Neural cell (in vitro differentiated cells): ENCODE results near the gene LMNB1.

Experiments
- CTCF ChIP-seq: fragments of 450-650 bp; IDR thresholded peaks from 2 replicates; pipeline ENCODE4 v1.5.1; 2014; ENCODE audit warnings: antibody characterized with exemption, mild to moderate bottlenecking, moderate library complexity; ENCODE audit not compliant: poor library complexity, severe bottlenecking
- EP300 ChIP-seq: fragments of 450-650 bp; conservative IDR thresholded peaks from 2 replicates; pipeline ENCODE4 v1.6.1; 2014; ENCODE audit warnings: antibody characterized with exemption, mild to moderate bottlenecking, moderate library complexity; ENCODE audit not compliant: poor library complexity, severe bottlenecking
- EZH2 ChIP-seq: fragments of 200-600, 300-800 bp; shearing (Covaris generic), sonication (generic); IDR thresholded peaks from 2 replicates; pipeline ENCODE4 v1.6.1; 2014; ENCODE audit warnings: antibody characterized with exemption, low read length, borderline replicate concordance, mild to moderate bottlenecking; ENCODE audit not compliant: insufficient read depth, poor library complexity, severe bottlenecking
- MXI1 ChIP-seq: fragments of 450-650 bp; conservative IDR thresholded peaks from 2 replicates; pipeline ENCODE4 v1.6.1; 2014; ENCODE audit warnings: antibody characterized with exemption, mild to moderate bottlenecking; ENCODE audit not compliant: poor library complexity, severe bottlenecking
- POLR2AphosphoS5 ChIP-seq: IDR thresholded peaks from 2 replicates; pipeline ENCODE4 v1.6.1; 2012
- RAD21 ChIP-seq: fragments of 450-650 bp; conservative IDR thresholded peaks from 2 replicates; pipeline ENCODE4 v1.6.1; 2014; ENCODE audit warnings: antibody characterized with exemption, mild to moderate bottlenecking, moderate library complexity
- REST ChIP-seq: IDR thresholded peaks from 2 replicates; pipeline ENCODE4 v1.6.1; 2012; ENCODE audit warnings: borderline replicate concordance
- SMC3 ChIP-seq: fragments of 450-650 bp; conservative IDR thresholded peaks from 2 replicates; pipeline ENCODE4 v1.6.1; 2014; ENCODE audit warnings: antibody characterized with exemption, mild to moderate bottlenecking, moderate library complexity; ENCODE audit not compliant: poor library complexity
- TAF1 ChIP-seq: IDR thresholded peaks from 2 replicates; pipeline ENCODE4 v1.6.1; 2012; ENCODE audit warnings: low read depth

- TF ChIP-seq CTCF (peak; percentile 64), POLR2AphosphoS5 (no peak), REST (no peak), TAF1 (no peak), SMC3 (peak; percentile 72), RAD21 (peak; percentile 63), EP300 (no peak), MXI1 (no peak), EZH2 (no peak)
Observed at GRCh38 chr5:126808521-126808988, 31.6 kb downstream of the LMNB1 start.
